ENCODE data around the gene FAH.

The FAH gene

DNA sequence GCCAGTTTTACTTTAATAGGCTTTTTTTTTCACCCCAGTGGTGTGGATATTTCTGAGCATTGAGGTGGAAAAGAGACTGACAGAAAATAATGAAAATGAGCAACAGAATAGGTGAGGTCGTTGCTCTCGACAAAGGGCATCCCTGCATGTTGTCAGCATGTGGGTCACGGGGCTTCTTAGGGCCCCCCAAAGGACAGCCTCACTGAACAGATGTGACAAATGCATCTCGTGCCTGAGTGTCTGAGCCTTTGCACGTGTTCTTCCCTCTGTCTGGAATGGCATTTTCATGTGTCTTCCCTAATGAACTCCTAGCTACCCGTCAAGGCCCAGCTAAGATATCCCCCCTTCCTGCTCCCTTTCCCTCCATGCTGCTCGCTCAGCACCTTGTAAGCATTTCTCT is 31.8 kb downstream of the FAH start:
- Histone ChIP-seq H3K4me2 (ENCODE audit: low read length) (no peak overlapping the region), H2BK5ac (ENCODE audit: low read length) (no peak overlapping the region), H2BK120ac (ENCODE audit: low read depth, low read length) (no peak overlapping the region), H3K18ac (ENCODE audit: low read length) (no peak overlapping the region), H3K9ac (ENCODE audit: low read length) (no peak overlapping the region), H3K27ac (ENCODE audit: low read depth, low read length) (no peak overlapping the region), H3K27me3 (ENCODE audit: insufficient read depth, low read length, poor library complexity) (no peaks in the 10 kb centered on the region), H2AK5ac (ENCODE audit: low read length) (no peak overlapping the region), H3K56ac (ENCODE audit: low read length) (no peak overlapping the region), H3K79me2 (ENCODE audit: control insufficient read depth, insufficient read depth, low read length) (no peaks in the 10 kb centered on the region), H2BK15ac (replicated peaks; ENCODE audit: low read depth) (no peak overlapping the region), H3K4ac (ENCODE audit: low read depth, low read length) (no peak overlapping the region), H3K23ac (ENCODE audit: low read length) (no peak overlapping the region), H3K4me1 (ENCODE audit: control insufficient read depth, low read depth, low read length) (no peaks in the 10 kb centered on the region), H3K79me1 (ENCODE audit: low read length) (no peaks in the 10 kb centered on the region), H4K5ac (ENCODE audit: low read length) (no peak overlapping the region), H3K36me3 (ENCODE audit: control insufficient read depth, insufficient read depth, low read length) (no peaks in the 10 kb centered on the region), H4K8ac (ENCODE audit: low read depth, low read length) (no peak overlapping the region), H3K4me3 (ENCODE audit: low read length) (no peak overlapping the region)
- no CpG with 5 or more reads among the region's 7 CpGs for WGBS (ENCODE audit: extremely low coverage, insufficient coverage, low lambda C conversion rate)
- DNase-seq, result no peak

- H3K79me2 ChIP-seq (ENCODE audit: control insufficient read depth, insufficient read depth, low read length), result no peaks in the 10 kb centered on the region
- H2BK120ac ChIP-seq (ENCODE audit: low read depth, low read length), result no peak overlapping the region
- H3K79me1 ChIP-seq (ENCODE audit: low read length), result no peaks in the 10 kb centered on the region
- no peak overlapping the region for H4K5ac ChIP-seq (ENCODE audit: low read length)
- H4K8ac ChIP-seq (ENCODE audit: low read depth, low read length), result no peak overlapping the region
- no CpG with 5 or more reads among the region's 2 CpGs for WGBS (ENCODE audit: extremely low coverage, insufficient coverage, low lambda C conversion rate)
- H3K36me3 ChIP-seq (ENCODE audit: control insufficient read depth, insufficient read depth, low read length), result no peaks in the 10 kb centered on the region
- H3K27me3 ChIP-seq (ENCODE audit: insufficient read depth, low read length, poor library complexity), result no peaks in the 10 kb centered on the region
- no peak overlapping the region for H3K9ac ChIP-seq (ENCODE audit: low read length)
- H3K4ac ChIP-seq (ENCODE audit: low read depth, low read length), result no peak overlapping the region
- H3K4me2 ChIP-seq (ENCODE audit: low read length), result no peak overlapping the region
- no peak overlapping the region for H2BK5ac ChIP-seq (ENCODE audit: low read length)
- H3K4me3 ChIP-seq (ENCODE audit: low read length), result no peak overlapping the region
- no peak overlapping the region for H2BK15ac ChIP-seq (replicated peaks; ENCODE audit: low read depth)
- H3K23ac ChIP-seq (ENCODE audit: low read length), result no peak overlapping the region
- no peaks in the 10 kb centered on the region for H3K4me1 ChIP-seq (ENCODE audit: control insufficient read depth, low read depth, low read length)
- no peak for DNase-seq
- no peak overlapping the region for H3K27ac ChIP-seq (ENCODE audit: low read depth, low read length)
- no peak overlapping the region for H3K18ac ChIP-seq (ENCODE audit: low read length)
- no peak overlapping the region for H2AK5ac ChIP-seq (ENCODE audit: low read length)
- no peak overlapping the region for H3K56ac ChIP-seq (ENCODE audit: low read length)
These were observed 32.4 kb downstream of the FAH start for GRCh38 chr15:80185152-80185551.

DNA sequence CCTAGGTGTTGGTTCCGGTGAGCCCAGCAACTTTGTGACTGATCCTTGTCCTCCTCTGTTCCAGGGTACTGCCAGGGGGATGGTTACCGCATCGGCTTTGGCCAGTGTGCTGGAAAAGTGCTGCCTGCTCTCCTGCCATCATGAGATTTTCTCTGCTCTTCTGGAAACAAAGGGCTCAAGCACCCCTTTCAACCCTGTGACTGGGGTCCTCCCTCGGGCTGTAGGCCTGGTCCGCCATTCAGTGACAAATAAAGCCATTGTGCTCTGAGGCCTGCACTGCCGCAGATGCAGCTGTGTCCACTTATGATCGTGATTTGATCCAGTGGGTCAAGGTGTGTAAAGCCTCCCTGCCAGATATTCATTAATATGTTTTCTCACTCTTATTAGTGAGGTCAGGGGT is 33.3 kb downstream of the FAH start:
- H2BK120ac ChIP-seq (ENCODE audit: low read depth, low read length), result no peak overlapping the region
- DNase-seq, result no peak
- no peaks in the 10 kb centered on the region for H3K79me1 ChIP-seq (ENCODE audit: low read length)
- H4K8ac ChIP-seq (ENCODE audit: low read depth, low read length), result no peak overlapping the region
- no CpG with 5 or more reads among the region's 7 CpGs for WGBS (ENCODE audit: extremely low coverage, insufficient coverage, low lambda C conversion rate)
- no peak overlapping the region for H3K4me2 ChIP-seq (ENCODE audit: low read length)
- H4K5ac ChIP-seq (ENCODE audit: low read length), result no peak overlapping the region
- H3K9ac ChIP-seq (ENCODE audit: low read length), result no peak overlapping the region
- no peaks in the 10 kb centered on the region for H3K27me3 ChIP-seq (ENCODE audit: insufficient read depth, low read length, poor library complexity)
- H2AK5ac ChIP-seq (ENCODE audit: low read length), result no peak overlapping the region
- no peak overlapping the region for H3K27ac ChIP-seq (ENCODE audit: low read depth, low read length)
- no peaks in the 10 kb centered on the region for H3K4me1 ChIP-seq (ENCODE audit: control insufficient read depth, low read depth, low read length)
- no peak overlapping the region for H3K4ac ChIP-seq (ENCODE audit: low read depth, low read length)
- no peak overlapping the region for H3K4me3 ChIP-seq (ENCODE audit: low read length)
- no peak overlapping the region for H2BK5ac ChIP-seq (ENCODE audit: low read length)
- H2BK15ac ChIP-seq (replicated peaks; ENCODE audit: low read depth), result no peak overlapping the region
- no peak overlapping the region for H3K56ac ChIP-seq (ENCODE audit: low read length)
- H3K18ac ChIP-seq (ENCODE audit: low read length), result no peak overlapping the region
- no peaks in the 10 kb centered on the region for H3K36me3 ChIP-seq (ENCODE audit: control insufficient read depth, insufficient read depth, low read length)
- no peak overlapping the region for H3K23ac ChIP-seq (ENCODE audit: low read length)
- no peaks in the 10 kb centered on the region for H3K79me2 ChIP-seq (ENCODE audit: control insufficient read depth, insufficient read depth, low read length)

DNA sequence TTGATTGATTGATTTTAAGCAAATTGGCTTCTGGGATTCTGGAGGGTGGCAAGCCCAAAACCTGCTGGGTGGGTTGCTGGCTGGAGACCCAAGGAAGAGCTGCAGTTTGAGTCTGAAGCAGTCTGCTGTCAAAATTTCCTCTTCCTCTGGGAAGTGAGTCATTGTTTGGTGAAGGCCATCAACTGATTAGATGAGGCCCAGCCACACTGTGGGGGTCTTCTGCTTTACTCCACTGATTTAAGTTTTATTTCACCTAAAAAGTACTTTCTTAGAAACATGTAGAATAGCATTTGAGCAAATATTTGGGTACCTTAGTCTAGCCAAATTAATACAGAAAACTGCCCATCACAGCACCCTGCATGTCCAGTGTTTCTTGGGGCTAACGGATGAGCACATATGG is 33.8 kb downstream of the FAH start:
- Histone ChIP-seq H2BK5ac (ENCODE audit: low read length) (no peak overlapping the region), H3K56ac (ENCODE audit: low read length) (no peak overlapping the region), H2AK5ac (ENCODE audit: low read length) (no peak overlapping the region), H3K4me2 (ENCODE audit: low read length) (no peak overlapping the region), H3K23ac (ENCODE audit: low read length) (no peak overlapping the region), H3K4ac (ENCODE audit: low read depth, low read length) (no peak overlapping the region), H3K79me1 (ENCODE audit: low read length) (no peaks in the 10 kb centered on the region), H4K5ac (ENCODE audit: low read length) (no peak overlapping the region), H3K27ac (ENCODE audit: low read depth, low read length) (no peak overlapping the region), H3K36me3 (ENCODE audit: control insufficient read depth, insufficient read depth, low read length) (no peaks in the 10 kb centered on the region), H3K4me3 (ENCODE audit: low read length) (no peak overlapping the region), H3K79me2 (ENCODE audit: control insufficient read depth, insufficient read depth, low read length) (no peaks in the 10 kb centered on the region), H4K8ac (ENCODE audit: low read depth, low read length) (no peak overlapping the region), H3K4me1 (ENCODE audit: control insufficient read depth, low read depth, low read length) (no peaks in the 10 kb centered on the region), H3K27me3 (ENCODE audit: insufficient read depth, low read length, poor library complexity) (no peaks in the 10 kb centered on the region), H3K9ac (ENCODE audit: low read length) (no peak overlapping the region), H2BK120ac (ENCODE audit: low read depth, low read length) (no peak overlapping the region), H2BK15ac (replicated peaks; ENCODE audit: low read depth) (no peak overlapping the region), H3K18ac (ENCODE audit: low read length) (no peak overlapping the region)
- WGBS (ENCODE audit: extremely low coverage, insufficient coverage, low lambda C conversion rate), result no CpG with 5 or more reads among the region's 1 CpG
- no peak for DNase-seq

DNA sequence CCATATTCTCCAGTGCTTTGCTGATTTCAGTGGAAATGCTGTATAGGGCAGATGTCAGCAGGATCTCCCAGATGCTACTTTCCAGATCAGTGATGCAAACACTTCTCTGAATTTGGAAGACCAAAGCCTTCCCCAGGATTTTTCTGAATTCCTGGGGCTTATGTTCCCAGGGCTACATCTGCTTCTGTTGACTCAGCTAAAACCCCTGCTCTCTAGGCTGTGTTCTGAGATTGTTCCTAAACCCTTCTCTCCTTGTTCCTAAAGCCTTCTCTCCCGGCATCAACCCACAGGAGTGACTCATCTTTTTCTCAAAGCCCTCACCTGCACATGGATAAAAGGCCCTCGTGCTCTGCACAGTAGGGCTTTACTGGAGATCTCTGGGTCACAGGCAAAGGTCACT is 35.5 kb downstream of the FAH start:
- H3K56ac ChIP-seq (ENCODE audit: low read length), result no peak overlapping the region
- H4K5ac ChIP-seq (ENCODE audit: low read length), result no peak overlapping the region
- no peak overlapping the region for H2BK5ac ChIP-seq (ENCODE audit: low read length)
- peak; percentile 8 for DNase-seq
- no peaks in the 10 kb centered on the region for H3K79me1 ChIP-seq (ENCODE audit: low read length)
- no peak overlapping the region for H3K9ac ChIP-seq (ENCODE audit: low read length)
- no CpG with 5 or more reads among the region's 2 CpGs for WGBS (ENCODE audit: extremely low coverage, insufficient coverage, low lambda C conversion rate)
- no peak overlapping the region for H3K4ac ChIP-seq (ENCODE audit: low read depth, low read length)
- no peak overlapping the region for H3K4me3 ChIP-seq (ENCODE audit: low read length)
- H3K4me1 ChIP-seq (ENCODE audit: control insufficient read depth, low read depth, low read length), result no peaks in the 10 kb centered on the region
- no peak overlapping the region for H3K18ac ChIP-seq (ENCODE audit: low read length)
- no peak overlapping the region for H3K23ac ChIP-seq (ENCODE audit: low read length)
- no peaks in the 10 kb centered on the region for H3K79me2 ChIP-seq (ENCODE audit: control insufficient read depth, insufficient read depth, low read length)
- no peak overlapping the region for H2AK5ac ChIP-seq (ENCODE audit: low read length)
- no peak overlapping the region for H2BK15ac ChIP-seq (replicated peaks; ENCODE audit: low read depth)
- H2BK120ac ChIP-seq (ENCODE audit: low read depth, low read length), result no peak overlapping the region
- H3K27me3 ChIP-seq (ENCODE audit: insufficient read depth, low read length, poor library complexity), result no peaks in the 10 kb centered on the region
- H3K27ac ChIP-seq (ENCODE audit: low read depth, low read length), result no peak overlapping the region
- H4K8ac ChIP-seq (ENCODE audit: low read depth, low read length), result no peak overlapping the region
- H3K4me2 ChIP-seq (ENCODE audit: low read length), result no peak overlapping the region
- H3K36me3 ChIP-seq (ENCODE audit: control insufficient read depth, insufficient read depth, low read length), result no peaks in the 10 kb centered on the region

GRCh38 chr15:80191198-80191597 is 38.4 kb downstream of the FAH start:
- Histone ChIP-seq H3K18ac (ENCODE audit: low read length) (no peak overlapping the region), H3K79me1 (ENCODE audit: low read length) (no peaks in the 10 kb centered on the region), H3K27me3 (ENCODE audit: insufficient read depth, low read length, poor library complexity) (no peaks in the 10 kb centered on the region), H4K8ac (ENCODE audit: low read depth, low read length) (no peak overlapping the region), H4K5ac (ENCODE audit: low read length) (no peak overlapping the region), H2BK5ac (ENCODE audit: low read length) (no peak overlapping the region), H3K36me3 (ENCODE audit: control insufficient read depth, insufficient read depth, low read length) (no peaks in the 10 kb centered on the region), H3K9ac (ENCODE audit: low read length) (no peak overlapping the region), H3K4ac (ENCODE audit: low read depth, low read length) (no peak overlapping the region), H2BK120ac (ENCODE audit: low read depth, low read length) (no peak overlapping the region), H3K4me1 (ENCODE audit: control insufficient read depth, low read depth, low read length) (no peaks in the 10 kb centered on the region), H2BK15ac (replicated peaks; ENCODE audit: low read depth) (no peak overlapping the region), H3K4me2 (ENCODE audit: low read length) (no peak overlapping the region), H3K23ac (ENCODE audit: low read length) (no peak overlapping the region), H3K4me3 (ENCODE audit: low read length) (no peak overlapping the region), H3K27ac (ENCODE audit: low read depth, low read length) (no peak overlapping the region), H2AK5ac (ENCODE audit: low read length) (no peak overlapping the region), H3K79me2 (ENCODE audit: control insufficient read depth, insufficient read depth, low read length) (no peaks in the 10 kb centered on the region), H3K56ac (ENCODE audit: low read length) (no peak overlapping the region)
- 100% methylated on average over 1 of the region's 2 CpGs for WGBS (ENCODE audit: extremely low coverage, insufficient coverage, low lambda C conversion rate)
- DNase-seq, result no peak

Data from mesendoderm (in vitro differentiated cells).